Activated effector memory CD4-positive, alpha-beta T cell treated with Interleukin-2 at 50 U/mL for 16 hours (primary cell): ENCODE measurements around the gene PPP1R2.
"Not testable (repeated sequence)": the region's sequence is repeated elsewhere in the genome, so short reads cannot be mapped to it uniquely, and the experiment has no call there.

Source experiments
- DNase-seq: peaks from one replicate; pipeline ENCODE4 v3.0.0-alpha.2; 2020

PPP1R2 gene

GRCh38 chr3:195532834-195533233, 10.3 kb downstream of the PPP1R2 start:
- no peak for DNase-seq

GRCh38 chr3:195532345-195532744, 10.8 kb downstream of the PPP1R2 start:
- no peak for DNase-seq

GRCh38 chr3:195531683-195532082, 11.4 kb downstream of the PPP1R2 start:
- no peak for DNase-seq

GRCh38 chr3:195526492-195526891, 16.6 kb downstream of the PPP1R2 start:
- DNase-seq = no peak

- DNase-seq = no peak
Observed at GRCh38 chr3:195524171-195524896, 18.8 kb downstream of the PPP1R2 start.

GRCh38 chr3:195522254-195523023, 20.7 kb downstream of the PPP1R2 start:
- no peak for DNase-seq

GRCh38 chr3:195517030-195517429, 26.1 kb downstream of the PPP1R2 start:
- DNase-seq = no peak

- not testable (repeated sequence) for DNase-seq
Observed at GRCh38 chr3:195514610-195515235, 28.4 kb downstream of the PPP1R2 start.

GRCh38 chr3:195512798-195513345, 30.3 kb downstream of the PPP1R2 start:
- DNase-seq = no peak

GRCh38 chr3:195511136-195511535, 32.0 kb downstream of the PPP1R2 start:
- DNase-seq = no peak

- no peak for DNase-seq
Observed at GRCh38 chr3:195508185-195508584, 34.9 kb downstream of the PPP1R2 start.

- no peak for DNase-seq
Observed at GRCh38 chr3:195475614-195476013, 67.5 kb downstream of the PPP1R2 start.

GRCh38 chr3:195475116-195475515, 68.0 kb downstream of the PPP1R2 start:
- DNase-seq = not testable (repeated sequence)

- no peak for DNase-seq
Observed at GRCh38 chr3:195468841-195469240, 74.3 kb downstream of the PPP1R2 start.

- no peak for DNase-seq
Observed at GRCh38 chr3:195468391-195468776, 74.7 kb downstream of the PPP1R2 start.

GRCh38 chr3:195467641-195468390, 75.3 kb downstream of the PPP1R2 start:
- DNase-seq = no peak

- DNase-seq = no peak
Observed at GRCh38 chr3:195466251-195466650, 76.9 kb downstream of the PPP1R2 start.
